Measurements from ENCODE around the gene EVI5. TPM values are rescaled to one million over a fixed set of nuclear protein-coding genes. Genes with fewer than 3 reads are reported as not detected.

The EVI5 gene
- total and polyA plus RNA-seq, 12 donors = 3.6 to 63.1 (median 45.2) TPM

DNA sequence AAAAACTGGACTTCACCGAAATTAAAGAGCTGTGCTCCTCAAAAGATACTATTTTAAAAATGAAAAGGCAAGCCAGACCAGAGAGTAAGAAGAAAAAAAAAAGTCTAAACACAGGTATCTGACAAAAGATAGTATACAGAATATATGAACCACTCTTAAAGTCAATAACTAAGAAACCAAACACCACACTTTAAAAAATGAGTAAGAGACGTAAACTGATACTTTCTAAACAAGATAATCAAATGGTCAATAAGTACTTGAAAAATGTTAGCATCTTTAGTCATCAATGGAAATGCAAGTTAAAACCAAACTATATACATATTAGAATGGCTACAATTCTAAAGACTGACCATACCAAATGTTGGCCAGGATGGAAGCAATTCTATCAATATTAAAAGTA lies 77.6 kb downstream of the EVI5 start:
- H3K27ac ChIP-seq = no peak overlapping the region
- TF ChIP-seq POLR2A (IDR thresholded peaks at IDR 0.05) = no peak
- TF ChIP-seq CTCF (IDR thresholded peaks at IDR 0.05) = no peak
- no peaks in the 10 kb centered on the region for H3K9me3 ChIP-seq (replicated peaks in 1 of 3)
- 95 to 99% (median 97%) methylated on average over 2 of the region's 2 CpGs for WGBS, 4 donors
- H3K4me1 ChIP-seq (replicated peaks in 1 of 2) = peaks cover 22 to 30% of the 10 kb centered on the region in 2 donors
- intact Hi-C loops (cut with DNase I) = no loop called here
- no peak overlapping the region for H3K4me3 ChIP-seq
- H3K27me3 ChIP-seq = no peaks in the 10 kb centered on the region
- H3K36me3 ChIP-seq (replicated peaks in 1 of 2) = no peaks in the 10 kb centered on the region
- no peak for DNase-seq

DNA sequence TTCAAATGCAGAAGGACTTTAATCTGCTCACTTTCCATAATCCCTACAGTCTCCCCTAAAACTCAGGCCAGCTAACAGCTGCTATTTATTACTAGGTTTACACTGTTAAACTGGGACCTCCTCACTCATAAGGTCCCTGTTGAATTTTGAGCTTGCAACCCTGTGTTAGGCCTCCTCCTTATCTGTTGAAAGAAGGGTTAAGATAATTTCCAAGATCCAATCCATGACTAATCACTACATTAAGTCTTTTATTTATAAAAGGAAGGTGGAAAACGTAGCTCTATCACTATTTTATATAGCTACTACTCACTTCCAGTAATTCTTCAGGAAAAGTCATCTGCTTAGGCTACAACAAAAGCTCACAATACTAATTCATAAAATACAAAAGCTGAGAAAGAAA lies 79.5 kb downstream of the EVI5 start:
- Histone ChIP-seq H3K36me3 (replicated peaks in 1 of 2) (no peaks in the 10 kb centered on the region), H3K4me3 (no peak overlapping the region), H3K9me3 (replicated peaks in 1 of 3) (no peaks in the 10 kb centered on the region), H3K4me1 (replicated peaks in 1 of 2) (peaks cover 6 to 11% of the 10 kb centered on the region in 2 donors), H3K27me3 (no peaks in the 10 kb centered on the region), H3K27ac (no peak overlapping the region)
- 15 to 25% (median 20%) methylated on average over 1 of the region's 1 CpG for WGBS, 4 donors
- DNase-seq = no peak
- intact Hi-C loops (cut with DNase I) = no loop called here
- TF ChIP-seq CTCF (IDR thresholded peaks at IDR 0.05) = no peak
- TF ChIP-seq POLR2A (IDR thresholded peaks at IDR 0.05) = no peak

GRCh38 chr1:92701147-92701546 lies 83.8 kb downstream of the EVI5 start:
- peaks cover 0 to 4% of the 10 kb centered on the region in 2 donors for H3K4me1 ChIP-seq (replicated peaks in 1 of 2)
- no peaks in the 10 kb centered on the region for H3K27me3 ChIP-seq
- 79 to 92% (median 86%) methylated on average over 1 of the region's 1 CpG for WGBS, 4 donors
- H3K4me3 ChIP-seq = no peak overlapping the region
- H3K36me3 ChIP-seq (replicated peaks in 1 of 2) = no peaks in the 10 kb centered on the region
- no peaks in the 10 kb centered on the region for H3K9me3 ChIP-seq (replicated peaks in 1 of 3)
- intact Hi-C loops (cut with DNase I) = no loop called here
- DNase-seq = no peak
- H3K27ac ChIP-seq = no peak overlapping the region
- TF ChIP-seq CTCF (IDR thresholded peaks at IDR 0.05) (no peak), POLR2A (IDR thresholded peaks at IDR 0.05) (no peak)

GRCh38 chr1:92698932-92699331 lies 86.0 kb downstream of the EVI5 start:
- Histone ChIP-seq H3K27me3 (no peaks in the 10 kb centered on the region), H3K36me3 (replicated peaks in 1 of 2) (peaks cover 0 to 11% of the 10 kb centered on the region in 2 donors), H3K27ac (no peak overlapping the region), H3K9me3 (replicated peaks in 1 of 3) (no peaks in the 10 kb centered on the region), H3K4me1 (replicated peaks in 1 of 2) (no peaks in the 10 kb centered on the region), H3K4me3 (no peak overlapping the region)
- no peak for TF ChIP-seq POLR2A (IDR thresholded peaks at IDR 0.05)
- no peak for TF ChIP-seq CTCF (IDR thresholded peaks at IDR 0.05)
- DNase-seq = no peak
- intact Hi-C loops (cut with DNase I) = no loop called here
- 61 to 69% (median 67%) methylated on average over 3 of the region's 3 CpGs for WGBS, 4 donors

All from adrenal gland (tissue), 12 donors.